Uterus (tissue), 2 donors: Measurements from ENCODE around the gene ZNF439.

Experiments
- POLR2A ChIP-seq, 2 donors: fragments of 450-650 bp; IDR thresholded peaks; one replicate each; pipeline ENCODE4 v1.6.1; 2016; ENCODE audit warnings: antibody characterized with exemption in 2 of 2, mild to moderate bottlenecking in 1 of 2, moderate library complexity in 1 of 2
- TF ChIP-seq, protein P1 (sequence below), 4 experiments: fragments of 200-600 bp in 2 of 4; fragments of 450-650 bp in 2 of 4; sonication (generic) in 2 of 4; IDR thresholded peaks; one replicate each; pipeline ENCODE4 v1.5.1; 2016 to 2019; ENCODE audit warnings: antibody characterized with exemption in 4 of 4, mild to moderate bottlenecking in 2 of 4, moderate library complexity in 1 of 4

GRCh38 chr19:11813703-11814028 is 34.9 kb upstream of the ZNF439 start:
- TF ChIP-seq, protein P1, sequence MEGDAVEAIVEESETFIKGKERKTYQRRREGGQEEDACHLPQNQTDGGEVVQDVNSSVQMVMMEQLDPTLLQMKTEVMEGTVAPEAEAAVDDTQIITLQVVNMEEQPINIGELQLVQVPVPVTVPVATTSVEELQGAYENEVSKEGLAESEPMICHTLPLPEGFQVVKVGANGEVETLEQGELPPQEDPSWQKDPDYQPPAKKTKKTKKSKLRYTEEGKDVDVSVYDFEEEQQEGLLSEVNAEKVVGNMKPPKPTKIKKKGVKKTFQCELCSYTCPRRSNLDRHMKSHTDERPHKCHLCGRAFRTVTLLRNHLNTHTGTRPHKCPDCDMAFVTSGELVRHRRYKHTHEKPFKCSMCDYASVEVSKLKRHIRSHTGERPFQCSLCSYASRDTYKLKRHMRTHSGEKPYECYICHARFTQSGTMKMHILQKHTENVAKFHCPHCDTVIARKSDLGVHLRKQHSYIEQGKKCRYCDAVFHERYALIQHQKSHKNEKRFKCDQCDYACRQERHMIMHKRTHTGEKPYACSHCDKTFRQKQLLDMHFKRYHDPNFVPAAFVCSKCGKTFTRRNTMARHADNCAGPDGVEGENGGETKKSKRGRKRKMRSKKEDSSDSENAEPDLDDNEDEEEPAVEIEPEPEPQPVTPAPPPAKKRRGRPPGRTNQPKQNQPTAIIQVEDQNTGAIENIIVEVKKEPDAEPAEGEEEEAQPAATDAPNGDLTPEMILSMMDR (IDR thresholded peaks at IDR 0.05) = no peak
- no peak for TF ChIP-seq POLR2A (IDR thresholded peaks at IDR 0.05)
